ENCODE data around the gene LSM10. TPM values are rescaled to one million over a fixed set of nuclear protein-coding genes. Genes with fewer than 3 reads are reported as not detected.

Gene LSM10
- total RNA-seq, 1 experiment from 2014 or later = 56.3 TPM

- TF ChIP-seq USF1 (CRISPR knock-in tag; IDR thresholded peaks at IDR 0.05) (no peak), CREB1 (CRISPR knock-in tag; IDR thresholded peaks at IDR 0.05) (no peak), NR1H2 (CRISPR knock-in tag; IDR thresholded peaks at IDR 0.05) (no peak), FOXJ3 (CRISPR knock-in tag; IDR thresholded peaks at IDR 0.05; ENCODE audit: borderline replicate concordance) (no peak), ZNF281 (CRISPR knock-in tag; IDR thresholded peaks at IDR 0.05) (no peak), MXD4 (CRISPR knock-in tag; IDR thresholded peaks at IDR 0.05; ENCODE audit: borderline replicate concordance) (no peak), PRRX2 (CRISPR knock-in tag; IDR thresholded peaks at IDR 0.05) (no peak), GABPB1 (CRISPR knock-in tag; IDR thresholded peaks at IDR 0.05) (no peak)
Observed at GRCh38 chr1:36367066-36367465, 30.6 kb downstream of the LSM10 start (continued).

GRCh38 chr1:36366091-36366661, 31.5 kb downstream of the LSM10 start:
- ChIA-PET CTCF (interaction anchor here (0.7 to 5.0 kb wide), 8 partner anchors 10 to 141 kb away, joined by 3 to 76 read pairs (median 4); partner anchors contain the start of genes EVA1B, LSM10 and THRAP3), POLR2A (interaction anchor here (0.6 kb wide), 1 partner anchor 20 kb away, joined by 4 read pairs; no protein-coding TSS in a partner anchor)
- H3K4me3 Mint-ChIP-seq = no peak overlapping the region

More at GRCh38 chr1:36366091-36366661, 31.5 kb downstream of the LSM10 start:
- Mint-ChIP-seq H3K27ac (peak overlapping the region; percentile 95), H3K4me1 (peaks cover 25% of the 10 kb centered on the region), H3K36me3 (no peaks in the 10 kb centered on the region; the same call in 1 of the 2 replicates), H3K9me3 (no peaks in the 10 kb centered on the region), H3K27me3 (ENCODE audit: low read depth) (no peaks in the 10 kb centered on the region)
- ATAC-seq = peak; percentile 71
- peak; percentile 38 for DNase-seq (ENCODE audit: low spot score)
- TF ChIP-seq ETV6 (CRISPR knock-in tag; IDR thresholded peaks at IDR 0.05) (no peak), E2F4 (CRISPR knock-in tag; IDR thresholded peaks at IDR 0.05; ENCODE audit: borderline replicate concordance, low read depth) (no peak), ELF4 (CRISPR knock-in tag; IDR thresholded peaks at IDR 0.05; ENCODE audit: low read depth) (no peak), CTCF (IDR thresholded peaks at IDR 0.05) (no peak), ESRRA (CRISPR knock-in tag; IDR thresholded peaks at IDR 0.05; ENCODE audit: borderline replicate concordance) (no peak), GTF2I (CRISPR knock-in tag; conservative IDR thresholded peaks at IDR 0.05) (no peak), NR3C1 (CRISPR knock-in tag; conservative IDR thresholded peaks at IDR 0.05; ENCODE audit: low read depth) (no peak), OVOL2 (CRISPR knock-in tag; IDR thresholded peaks at IDR 0.05; ENCODE audit: borderline replicate concordance) (no peak), SMAD3 (CRISPR knock-in tag; IDR thresholded peaks at IDR 0.05; ENCODE audit: borderline replicate concordance) (no peak), ZNF232 (CRISPR knock-in tag; IDR thresholded peaks at IDR 0.05) (no peak), ATF1 (CRISPR knock-in tag; IDR thresholded peaks at IDR 0.05) (no peak), FOXP4 (CRISPR knock-in tag; IDR thresholded peaks at IDR 0.05) (no peak), NR2C2 (CRISPR knock-in tag; IDR thresholded peaks at IDR 0.05) (no peak), PREB (CRISPR knock-in tag; IDR thresholded peaks at IDR 0.05; ENCODE audit: borderline replicate concordance) (no peak)
